ENCODE data around the gene USP25. TPM values are rescaled to one million over a fixed set of nuclear protein-coding genes. Genes with fewer than 3 reads are reported as not detected.
A peak's percentile ranks its signal among the peaks of the same experiment; 100 is the strongest.

The USP25 gene
- 100 to 1,000 TPM in 1 of 6 donors, 10 to 100 TPM in 5; 44.1 to 120 (median 61.5) TPM for total RNA-seq

- Histone ChIP-seq H3K36me3 (no peaks in the 10 kb centered on the region), H3K4me3 (peak within 1 kb of the TSS; percentile 69 to 88 (median 82)), H3K27ac (peak within 1 kb of the TSS; percentile 92 to 99 (median 96)), H3K27me3 (no peaks in the 10 kb centered on the region), H3K4me1 (peaks cover 7 to 22% (median 22%) of the 10 kb centered on the region in 4 donors), H3K9me3 (no peaks in the 10 kb centered on the region)
- TF ChIP-seq CTCF (IDR thresholded peaks at IDR 0.05) (peak in 5 of 6 experiments; percentile 14 to 62 (median 54)), EP300 (IDR thresholded peaks at IDR 0.05) (no peak), POLR2AphosphoS5 (IDR thresholded peaks at IDR 0.05) (peak; percentile 7 to 94), POLR2A (IDR thresholded peaks at IDR 0.05) (peak in 3 of 4 donors; percentile 81 to 95 (median 89))
- ATAC-seq (ENCODE audit: low FRiP score in 2 of 2) (peak; percentile 98), DNase-seq (peak; percentile 94 to 99)
- WGBS, 2 donors: 0% methylated on average over 23 of the region's 123 CpGs; no CpG with 5 or more reads in 1 of the 2 donors
Observed at GRCh38 chr21:15729674-15730483, at the start of gene USP25. Gene USP25 (plus strand): TSS chr21:15729982. CDS start chr21:15730394, 412 bp downstream.

- ATAC-seq (ENCODE audit: low FRiP score in 2 of 2): peak in 1 of 2 donors; percentile 86
- H3K36me3 ChIP-seq: no peaks in the 10 kb centered on the region
- 53 to 59% methylated on average over 6 of the region's 6 CpGs for WGBS, 2 donors
- no peaks in the 10 kb centered on the region for H3K9me3 ChIP-seq
- TF ChIP-seq POLR2AphosphoS5 (IDR thresholded peaks at IDR 0.05) (peak in 1 of 2 donors; percentile 30), CTCF (IDR thresholded peaks at IDR 0.05) (no peak), EP300 (IDR thresholded peaks at IDR 0.05) (peak in 2 of 4 donors; percentile 15 to 45), POLR2A (IDR thresholded peaks at IDR 0.05) (peak in 1 of 4 donors; percentile 27)
- peak overlapping the region; percentile 52 to 84 (median 68) for H3K27ac ChIP-seq
- H3K4me1 ChIP-seq: peaks cover 6 to 13% (median 8%) of the 10 kb centered on the region in 4 donors
- peak in 1 of 2 donors; percentile 25 for DNase-seq
- H3K27me3 ChIP-seq: no peaks in the 10 kb centered on the region
- peak overlapping the region in 1 of 4 donors; percentile 10 for H3K4me3 ChIP-seq
Observed at GRCh38 chr21:15682186-15682895, 47.4 kb upstream of the USP25 start.

GRCh38 chr21:15682977-15683376, 46.8 kb upstream of the USP25 start:
- TF ChIP-seq POLR2AphosphoS5 (IDR thresholded peaks at IDR 0.05) (peak in 1 of 2 donors; percentile 45), EP300 (IDR thresholded peaks at IDR 0.05) (peak in 1 of 4 donors; percentile 72), POLR2A (IDR thresholded peaks at IDR 0.05) (no peak)
- no peak for DNase-seq
- no peaks in the 10 kb centered on the region for H3K9me3 ChIP-seq

GRCh38 chr21:15686506-15686905, 43.3 kb upstream of the USP25 start:
- no peaks in the 10 kb centered on the region for H3K36me3 ChIP-seq
- H3K4me1 ChIP-seq: peaks cover 6 to 13% (median 8%) of the 10 kb centered on the region in 4 donors
- TF ChIP-seq CTCF (IDR thresholded peaks at IDR 0.05) (no peak), EP300 (IDR thresholded peaks at IDR 0.05) (no peak)
- H3K9me3 ChIP-seq: no peaks in the 10 kb centered on the region
- DNase-seq: no peak
- peak in 1 of 2 donors; percentile 76 for ATAC-seq (ENCODE audit: low FRiP score in 2 of 2)
- no peaks in the 10 kb centered on the region for H3K27me3 ChIP-seq
- WGBS, 2 donors: 58% methylated on average over 1 of the region's 1 CpG
- H3K27ac ChIP-seq: peak overlapping the region in 1 of 4 donors; percentile 27
- H3K4me3 ChIP-seq: no peak overlapping the region

More at GRCh38 chr21:15682977-15683376, 46.8 kb upstream of the USP25 start:
- peaks cover 6 to 13% (median 8%) of the 10 kb centered on the region in 4 donors for H3K4me1 ChIP-seq
- 30 to 31% methylated on average over 2 of the region's 2 CpGs for WGBS, 2 donors
- peak overlapping the region; percentile 52 to 84 (median 68) for H3K27ac ChIP-seq
- no peaks in the 10 kb centered on the region for H3K36me3 ChIP-seq
- H3K4me3 ChIP-seq: no peak overlapping the region
- peak in 1 of 2 donors; percentile 59 for ATAC-seq (ENCODE audit: low FRiP score in 2 of 2)
- no peaks in the 10 kb centered on the region for H3K27me3 ChIP-seq

- no peaks in the 10 kb centered on the region for H3K27me3 ChIP-seq
- DNase-seq (no peak), ATAC-seq (ENCODE audit: low FRiP score in 2 of 2) (no peak)
- no peak overlapping the region for H3K4me3 ChIP-seq
- no peaks in the 10 kb centered on the region for H3K9me3 ChIP-seq
- H3K36me3 ChIP-seq: no peaks in the 10 kb centered on the region
- TF ChIP-seq POLR2AphosphoS5 (IDR thresholded peaks at IDR 0.05): no peak
- no peak for TF ChIP-seq EP300 (IDR thresholded peaks at IDR 0.05)
- no peak for TF ChIP-seq POLR2A (IDR thresholded peaks at IDR 0.05)
- no peak for TF ChIP-seq CTCF (IDR thresholded peaks at IDR 0.05)
- WGBS, 2 donors: 60 to 70% methylated on average over 3 of the region's 3 CpGs
- H3K27ac ChIP-seq: no peak overlapping the region
- peaks cover 5 to 10% (median 7%) of the 10 kb centered on the region in 4 donors for H3K4me1 ChIP-seq
Observed at GRCh38 chr21:15687208-15687607, 42.6 kb upstream of the USP25 start.
